IMR-90 (cell line): ENCODE measurements around the gene USP12. TPM values are rescaled to one million over a fixed set of nuclear protein-coding genes. Genes with fewer than 3 reads are reported as not detected.

Experiments used
- ATAC-seq: fragments of 200-7000 bp; cut with Tn5 transposase; 2 replicates; pipeline ENCODE4 v1.9.1; 2020; ENCODE audit warnings: low read depth, mild to moderate bottlenecking, moderate library complexity
- BruUV-seq: library from RNA; stranded (reverse); fragments of 400-500 nt; replicated peaks from 2 replicates; lab custom pipeline; 2021; lab: Mats Ljungman, UMichigan
- CTCF ChIA-PET: fragments of 300-600 bp; formaldehyde crosslinking; extraction: SDS; loops from one replicate; lab custom pipeline; 2021; ENCODE audit warnings: antibody characterized with exemption; lab: Yijun Ruan, JAX
- POLR2A ChIA-PET: fragments of 300-600 bp; sonication (Branson Sonifier 250); formaldehyde crosslinking; loops from one replicate; lab custom pipeline; 2022; ENCODE audit warnings: antibody characterized with exemption; ENCODE audit not compliant: unreplicated experiment; lab: Charles Lee
- DNase-seq: peaks from one replicate; pipeline ENCODE4 v3.0.0; 2013
- H2AFZ ChIP-seq: replicated peaks from 2 replicates; pipeline ENCODE3; 2013; ENCODE audit warnings: low read length, mild to moderate bottlenecking; ENCODE audit not compliant: poor library complexity
- H2AK5ac ChIP-seq: 2 replicates; pipeline ENCODE4 v1.6.1; 2013; ENCODE audit warnings: low read depth, low read length, inconsistent platforms
- H2AK9ac ChIP-seq: replicated peaks from 2 replicates; pipeline ENCODE3; 2013; ENCODE audit warnings: mild to moderate bottlenecking, low read depth, low read length, moderate library complexity; ENCODE audit not compliant: poor library complexity
- H2BK120ac ChIP-seq: 2 replicates; pipeline ENCODE4 v1.6.1; 2013; ENCODE audit warnings: low read depth, low read length, inconsistent platforms
- H2BK15ac ChIP-seq: 3 replicates; pipeline ENCODE4 v1.6.1; 2013; ENCODE audit warnings: low read depth, low read length, inconsistent platforms
- H2BK20ac ChIP-seq: 2 replicates; pipeline ENCODE4 v1.6.1; 2013; ENCODE audit warnings: low read depth, mild to moderate bottlenecking, inconsistent platforms, low read length, moderate library complexity
- H2BK5ac ChIP-seq: 2 replicates; pipeline ENCODE4 v1.6.1; 2013; ENCODE audit warnings: mild to moderate bottlenecking, low read depth, low read length, inconsistent platforms; ENCODE audit not compliant: poor library complexity, severe bottlenecking
- H3K14ac ChIP-seq: replicated peaks from 2 replicates; pipeline ENCODE4 v1.6.1; 2013; ENCODE audit warnings: low read depth, low read length, inconsistent platforms
- H3K18ac ChIP-seq: 2 replicates; pipeline ENCODE4 v1.6.1; 2013; ENCODE audit warnings: low read depth, low read length, control low read depth
- H3K23ac ChIP-seq: 2 replicates; pipeline ENCODE4 v1.6.1; 2013; ENCODE audit warnings: low read depth, low read length, inconsistent platforms
- H3K27ac ChIP-seq: 2 replicates; pipeline ENCODE4 v1.5.1; 2013; ENCODE audit warnings: mild to moderate bottlenecking, control low read depth, low read length; ENCODE audit not compliant: insufficient read depth
- H3K27me3 ChIP-seq: 2 replicates; pipeline ENCODE4 v1.6.1; 2013; ENCODE audit warnings: low read length; ENCODE audit not compliant: control insufficient read depth, insufficient read depth
- H3K36me3 ChIP-seq: 2 replicates; pipeline ENCODE4 v1.6.1; 2013; ENCODE audit warnings: low read length, mixed read lengths; ENCODE audit not compliant: control insufficient read depth, insufficient read depth
- H3K4ac ChIP-seq: 2 replicates; pipeline ENCODE4 v1.6.1; 2013; ENCODE audit warnings: low read depth, low read length, inconsistent platforms
- H3K4me1 ChIP-seq: 2 replicates; pipeline ENCODE4 v1.6.1; 2013; ENCODE audit warnings: low read length, mixed read lengths; ENCODE audit not compliant: control insufficient read depth, insufficient read depth
- H3K4me2 ChIP-seq: 2 replicates; pipeline ENCODE4 v1.6.1; 2013; ENCODE audit warnings: low read depth, mild to moderate bottlenecking, control low read depth, low read length, moderate library complexity
- H3K4me3 ChIP-seq: 2 replicates; pipeline ENCODE4 v1.5.1; 2013; ENCODE audit warnings: low read depth, mild to moderate bottlenecking, control low read depth, low read length, moderate library complexity; ENCODE audit not compliant: insufficient read depth
- H3K56ac ChIP-seq: 2 replicates; pipeline ENCODE4 v1.6.1; 2013; ENCODE audit warnings: low read length, inconsistent platforms; ENCODE audit not compliant: insufficient read depth; ENCODE audit errors: extremely low read depth
- H3K79me1 ChIP-seq, 2 experiments: 2 replicates each; pipeline ENCODE4 v1.6.1; 2013; ENCODE audit warnings: low read length in 2 of 2, inconsistent platforms in 1 of 2, low read depth in 1 of 2
- H3K9ac ChIP-seq: 2 replicates; pipeline ENCODE4 v1.6.1; 2013; ENCODE audit warnings: low read depth, low read length, control low read depth
- H3K9me1 ChIP-seq: 2 replicates; pipeline ENCODE4 v1.6.1; 2013; ENCODE audit warnings: low read length, inconsistent platforms; ENCODE audit not compliant: insufficient read depth
- H3K9me3 ChIP-seq: 2 replicates; pipeline ENCODE4 v1.6.1; 2013; ENCODE audit warnings: low read length; ENCODE audit not compliant: control insufficient read depth, insufficient read depth
- H4K20me1 ChIP-seq: 2 replicates; pipeline ENCODE4 v1.6.1; 2013; ENCODE audit warnings: low read length, inconsistent platforms; ENCODE audit not compliant: insufficient read depth
- H4K5ac ChIP-seq: 2 replicates; pipeline ENCODE4 v1.6.1; 2013; ENCODE audit warnings: mild to moderate bottlenecking, low read depth, low read length, control low read depth
- H4K8ac ChIP-seq, 2 experiments: 2 replicates each; pipeline ENCODE4 v1.6.1; 2013; ENCODE audit warnings: low read depth in 2 of 2, low read length in 2 of 2, control low read depth in 1 of 2, inconsistent platforms in 1 of 2
- H4K91ac ChIP-seq: 2 replicates; pipeline ENCODE4 v1.6.1; 2013; ENCODE audit warnings: low read depth, low read length, inconsistent platforms; ENCODE audit not compliant: insufficient read depth
- BHLHE40 ChIP-seq: fragments of 150-350 bp; IDR thresholded peaks from 2 replicates; pipeline ENCODE4 v1.6.1; 2016; ENCODE audit warnings: mild to moderate bottlenecking, low read depth, low read length
- FOS ChIP-seq: fragments of 150-350 bp; IDR thresholded peaks from 2 replicates; pipeline ENCODE4 v1.6.1; 2016; ENCODE audit warnings: low read depth, low read length
- MXI1 ChIP-seq: IDR thresholded peaks from 2 replicates; pipeline ENCODE4 v1.6.1; 2012; ENCODE audit warnings: low read depth, mild to moderate bottlenecking, low read length, moderate library complexity, borderline replicate concordance
- POLR2A ChIP-seq: IDR thresholded peaks from 2 replicates; pipeline ENCODE4 v1.6.1; 2012; ENCODE audit warnings: mild to moderate bottlenecking, low read depth, low read length
- RFX5 ChIP-seq: IDR thresholded peaks from 2 replicates; pipeline ENCODE4 v1.8.0; 2012; ENCODE audit warnings: low read depth, mild to moderate bottlenecking, low read length, moderate library complexity
- WGBS, 2 experiments: methylation state at CpG; one replicate each; pipeline versions ENCODE4 v1.1.5 to v1.1.7; 2013; ENCODE audit warnings: missing lambda C conversion rate in 2 of 2; ENCODE audit not compliant: insufficient read length in 1 of 2; ENCODE audit errors: extremely low coverage in 2 of 2; 5-methylcytosine and 5-hydroxymethylcytosine counted together
- dilution Hi-C: fragments of 300-500 bp; cut with HindIII; formaldehyde crosslinking; loops from one replicate; pipeline ENCODE4 v1.14.3; 2018; ENCODE audit warnings: low sequenced_read_pairs; ENCODE audit not compliant: unreplicated experiment
- in situ Hi-C: fragments of 300-500 bp; cut with MboI; formaldehyde crosslinking; loops from 3 replicates; pipeline ENCODE4 v1.14.3; 2019; ENCODE audit warnings: low sequenced_read_pairs, inconsistent platforms, mixed read lengths
- intact Hi-C: fragments of 100-400 bp; cut with micrococcal nuclease; formaldehyde crosslinking; loops from 2 replicates; pipeline ENCODE4 v1.10.0; 2022
- polyA plus RNA-seq, 3 experiments: library from polyadenylated mRNA; depleted of rRNA; stranded (reverse); fragments of >200 nt; gene quantifications; 2 replicates each; pipeline ENCODE4 v1.2.3, GENCODE V29; 2012; ENCODE audit warnings: low replicate concordance in 1 of 3
- total RNA-seq: library from RNA; depleted of rRNA; stranded (reverse); fragments of >200 nt; gene quantifications from 2 replicates; pipeline ENCODE4 v1.2.3, GENCODE V29; 2012
- TF ChIP-seq, protein P1 (sequence below): fragments of 150-350 bp; IDR thresholded peaks from 2 replicates; pipeline ENCODE4 v1.6.1; 2017; ENCODE audit warnings: mild to moderate bottlenecking, antibody characterized with exemption, low read length, low read depth

USP12 gene
- total and polyA plus RNA-seq, 2 of the 4 experiments (the other 2 are of a cell fraction): 11.8 to 16.5 TPM

DNA sequence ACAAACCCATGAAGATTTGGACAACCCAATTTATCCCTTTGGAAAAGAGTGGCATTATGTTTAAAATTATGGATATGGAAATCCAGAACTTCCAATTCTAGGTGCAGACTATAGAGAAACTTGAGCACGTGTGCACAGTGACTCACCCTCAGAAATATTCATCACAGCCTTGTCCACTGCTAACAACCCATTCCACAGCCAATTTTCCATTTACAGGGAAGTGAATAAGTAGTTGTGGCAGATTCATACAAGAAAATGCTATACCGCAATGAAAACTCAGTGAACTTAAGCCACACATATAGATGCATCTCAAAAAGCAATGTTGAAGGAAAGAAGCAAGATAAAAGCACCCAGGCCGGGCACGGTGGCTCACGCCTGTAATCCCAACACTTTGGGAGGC lies 133.3 kb downstream of the USP12 start:
- Histone ChIP-seq H2AFZ (no peak overlapping the region), H3K56ac (no peak overlapping the region), H3K18ac (no peak overlapping the region), H2AK5ac (no peak overlapping the region), H2BK5ac (no peak overlapping the region), H4K8ac (no peak overlapping the region), H3K14ac (no peak overlapping the region), H3K79me1 (no peaks in the 10 kb centered on the region), H4K5ac (no peak overlapping the region), H2BK15ac (no peak overlapping the region), H3K9ac (no peak overlapping the region), H3K4me1 (peaks cover 25% of the 10 kb centered on the region), H3K27ac (no peak overlapping the region), H3K9me1 (peaks cover 13% of the 10 kb centered on the region), H4K20me1 (no peaks in the 10 kb centered on the region), H3K9me3 (peaks cover 3% of the 10 kb centered on the region; the same call in 1 of the 2 replicates), H3K36me3 (no peaks in the 10 kb centered on the region), H3K4me2 (no peak overlapping the region), H3K27me3 (no peaks in the 10 kb centered on the region), H4K91ac (no peak overlapping the region), H3K4me3 (no peak overlapping the region), H3K4ac (no peak overlapping the region), H3K23ac (no peak overlapping the region), H2BK120ac (no peak overlapping the region), H2AK9ac (no peak overlapping the region), H2BK20ac (no peak overlapping the region)
- dilution Hi-C loops: no loop called here
- intact Hi-C loops: no loop called here
- ChIA-PET POLR2A (no interaction called here), CTCF (interaction anchor here (0.6 to 1.4 kb wide), 4 partner anchors 9 to 442 kb away, joined by 3 to 7 read pairs (median 3); no protein-coding TSS in a partner anchor)
- in situ Hi-C loops: no loop called here
- ATAC-seq (peak; percentile 44), DNase-seq (peak; percentile 74)
- TF ChIP-seq RFX5 (no peak), MXI1 (no peak), POLR2A (no peak), FOS (peak; percentile 70), BHLHE40 (peak; percentile 93)
- TF ChIP-seq, protein P1, sequence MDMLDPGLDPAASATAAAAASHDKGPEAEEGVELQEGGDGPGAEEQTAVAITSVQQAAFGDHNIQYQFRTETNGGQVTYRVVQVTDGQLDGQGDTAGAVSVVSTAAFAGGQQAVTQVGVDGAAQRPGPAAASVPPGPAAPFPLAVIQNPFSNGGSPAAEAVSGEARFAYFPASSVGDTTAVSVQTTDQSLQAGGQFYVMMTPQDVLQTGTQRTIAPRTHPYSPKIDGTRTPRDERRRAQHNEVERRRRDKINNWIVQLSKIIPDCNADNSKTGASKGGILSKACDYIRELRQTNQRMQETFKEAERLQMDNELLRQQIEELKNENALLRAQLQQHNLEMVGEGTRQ: peak; percentile 87
- no TSS peak for BruUV-seq
- WGBS, 2 experiments: no CpG with 5 or more reads among the region's 5 CpGs
